ENCODE measurements around the gene ATP8B3. TPM values are rescaled to one million over a fixed set of nuclear protein-coding genes. Genes with fewer than 3 reads are reported as not detected.

ATP8B3 gene
- total and polyA plus RNA-seq, 9 of the 15 experiments (the other 6 are each of a cell fraction or from before 2014, with no cell fraction given) = 1.2 to 12.3 (median 3.8) TPM

DNA sequence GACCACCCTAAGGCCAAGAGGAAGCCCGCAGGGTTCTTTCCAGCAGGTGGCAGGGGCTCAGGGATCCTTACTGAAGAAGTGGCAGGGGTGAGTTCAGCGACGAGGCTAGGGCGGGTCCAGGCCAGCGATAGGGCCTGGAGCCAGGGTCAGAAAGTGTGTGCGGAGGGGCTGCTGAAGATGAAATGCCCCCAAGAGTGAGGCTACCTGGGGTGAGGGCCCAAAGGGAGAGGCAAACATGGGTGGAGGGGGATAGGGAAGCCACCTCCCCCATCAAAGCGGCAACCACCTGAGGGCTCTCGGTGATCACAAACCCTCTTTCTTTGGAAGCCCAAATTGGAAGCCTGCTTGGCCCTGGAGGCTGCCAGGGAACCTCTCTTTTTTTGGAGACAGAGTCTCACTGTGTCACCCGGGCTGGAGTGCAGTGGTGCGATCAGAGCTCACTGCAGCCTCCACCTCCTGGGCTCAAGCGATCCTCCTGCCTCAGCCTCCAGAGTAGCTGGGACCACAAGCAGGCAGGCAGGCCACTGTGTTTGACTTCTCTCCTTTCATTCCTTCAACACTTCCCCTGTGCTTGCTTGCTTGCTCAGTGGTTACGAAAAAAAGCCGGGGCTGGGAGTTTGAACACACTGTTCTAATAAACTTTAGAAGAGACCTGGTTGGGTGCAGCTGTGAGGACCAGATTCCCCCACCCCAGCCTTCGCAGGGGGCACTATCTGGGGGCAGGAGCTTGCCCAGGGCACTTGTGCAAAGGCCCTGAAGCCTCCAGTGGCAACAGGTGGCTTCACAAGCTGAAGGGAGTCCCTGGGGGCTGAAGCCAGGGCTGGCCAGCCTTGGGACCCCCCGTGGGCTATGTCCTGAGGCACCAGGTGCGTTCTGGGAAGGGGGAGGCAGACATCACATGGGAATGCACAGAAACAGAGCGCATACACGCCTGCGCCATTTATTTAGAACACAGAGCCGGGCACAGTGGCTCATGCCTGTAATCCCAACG is 1.4 kb upstream of the ATP8B3 start:
- Histone ChIP-seq H3K4me3 (peak overlapping the region; percentile 75), H2AFZ (ENCODE audit: low read depth, low read length) (peak overlapping the region; percentile 97), H3K9me1 (ENCODE audit: control insufficient read depth, insufficient read depth, low read length) (no peaks in the 10 kb centered on the region), H3K4me1 (replicated peaks in 1 of 2; ENCODE audit: control insufficient read depth in 2 of 2, insufficient read depth in 2 of 2, low read length in 2 of 2) (peaks cover 8 to 66% of the 10 kb centered on the region in 2 experiments; a peak in 3 of 5 replicates), H3K27me3 (ENCODE audit: control insufficient read depth in 2 of 2, insufficient read depth in 2 of 2, low read length in 2 of 2) (no peaks in the 10 kb centered on the region), H3K9ac (ENCODE audit: insufficient read depth in 1 of 2, low read depth in 2 of 2, low read length in 2 of 2) (peak overlapping the region; percentile 69 to 88), H4K20me1 (replicated peaks; ENCODE audit: control insufficient read depth, insufficient read depth, low read length) (no peaks in the 10 kb centered on the region), H3K4me2 (ENCODE audit: insufficient read depth, low read length) (peak overlapping the region; percentile 98), H3K9me3 (replicated peaks; ENCODE audit: control insufficient read depth, insufficient read depth, low read depth, low read length) (no peaks in the 10 kb centered on the region; the same call in 1 of the 2 replicates), H3K79me2 (ENCODE audit: control insufficient read depth, insufficient read depth, low read length) (peaks cover 5% of the 10 kb centered on the region; the same call in 1 of the 3 replicates), H3K27ac (ENCODE audit: extremely low read depth, low read depth, low read length) (peak overlapping the region; percentile 92), H3K36me3 (ENCODE audit: control insufficient read depth, insufficient read depth, low read length) (peaks cover 35% of the 10 kb centered on the region; the same call in 1 of the 3 replicates)
- DNase-seq (ENCODE audit: extremely low read depth in 1 of 4, low spot score in 3 of 4) (no peak), FAIRE-seq (no peak), ATAC-seq (no peak)
- 52% methylated on average over 21 of the region's 21 CpGs for WGBS (ENCODE audit: insufficient coverage, low coverage, missing lambda C conversion rate)
- POLR2A ChIA-PET = interaction anchor here (0.7 kb wide), 1 partner anchor 31 kb away, joined by 4 read pairs; no protein-coding TSS in a partner anchor
- in situ Hi-C loops (cut with MboI) (no loop called here), intact Hi-C loops (cut with micrococcal nuclease) (loop anchor here (2.0 kb wide), 1 partner anchor 13 kb away; no protein-coding TSS in a partner anchor)
- CTCF ChIA-PET (ENCODE audit: low intra/inter-chr PET ratio) = interaction anchor here (0.5 to 1.5 kb wide), 2 partner anchors 142 to 291 kb away, joined by 6 to 8 read pairs; no protein-coding TSS in a partner anchor
- no TSS peak for BruUV-seq (replicated peaks)
- no peak for TF ChIP-seq TCF7 (IDR thresholded peaks at IDR 0.05; ENCODE audit: borderline replicate concordance)
- TF ChIP-seq FOXJ2 (tag; IDR thresholded peaks at IDR 0.05) = no peak
- TF ChIP-seq EZH2 (IDR thresholded peaks at IDR 0.05; ENCODE audit: borderline replicate concordance, low read depth, low read length) = no peak
- TF ChIP-seq, protein P1, sequence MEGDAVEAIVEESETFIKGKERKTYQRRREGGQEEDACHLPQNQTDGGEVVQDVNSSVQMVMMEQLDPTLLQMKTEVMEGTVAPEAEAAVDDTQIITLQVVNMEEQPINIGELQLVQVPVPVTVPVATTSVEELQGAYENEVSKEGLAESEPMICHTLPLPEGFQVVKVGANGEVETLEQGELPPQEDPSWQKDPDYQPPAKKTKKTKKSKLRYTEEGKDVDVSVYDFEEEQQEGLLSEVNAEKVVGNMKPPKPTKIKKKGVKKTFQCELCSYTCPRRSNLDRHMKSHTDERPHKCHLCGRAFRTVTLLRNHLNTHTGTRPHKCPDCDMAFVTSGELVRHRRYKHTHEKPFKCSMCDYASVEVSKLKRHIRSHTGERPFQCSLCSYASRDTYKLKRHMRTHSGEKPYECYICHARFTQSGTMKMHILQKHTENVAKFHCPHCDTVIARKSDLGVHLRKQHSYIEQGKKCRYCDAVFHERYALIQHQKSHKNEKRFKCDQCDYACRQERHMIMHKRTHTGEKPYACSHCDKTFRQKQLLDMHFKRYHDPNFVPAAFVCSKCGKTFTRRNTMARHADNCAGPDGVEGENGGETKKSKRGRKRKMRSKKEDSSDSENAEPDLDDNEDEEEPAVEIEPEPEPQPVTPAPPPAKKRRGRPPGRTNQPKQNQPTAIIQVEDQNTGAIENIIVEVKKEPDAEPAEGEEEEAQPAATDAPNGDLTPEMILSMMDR (IDR thresholded peaks at IDR 0.05 in 2 of 3, conservative IDR thresholded peaks at IDR 0.05 in 1 of 3; ENCODE audit: insufficient read depth in 2 of 3, low read depth in 1 of 3, low read length in 3 of 3) = peak in 1 of 3 experiments; percentile 0; a peak in 1 of 6 replicates
- no peak for TF ChIP-seq EP400 (IDR thresholded peaks at IDR 0.05)
- peak; percentile 18; the same call in 1 of the 2 replicates for TF ChIP-seq POLR2AphosphoS5 (IDR thresholded peaks at IDR 0.05; ENCODE audit: control insufficient read depth, insufficient read depth, low read depth, low read length)
- TF ChIP-seq CEBPG (CRISPR knock-in tag; IDR thresholded peaks at IDR 0.05) = 0 out of 2 replicates have a peak, but pooled peaks have one; percentile 9
- TF ChIP-seq CEBPG (tag; conservative IDR thresholded peaks at IDR 0.05 in 1 of 2, IDR thresholded peaks at IDR 0.05 in 1 of 2) = no peak
- TF ChIP-seq, protein P2, sequence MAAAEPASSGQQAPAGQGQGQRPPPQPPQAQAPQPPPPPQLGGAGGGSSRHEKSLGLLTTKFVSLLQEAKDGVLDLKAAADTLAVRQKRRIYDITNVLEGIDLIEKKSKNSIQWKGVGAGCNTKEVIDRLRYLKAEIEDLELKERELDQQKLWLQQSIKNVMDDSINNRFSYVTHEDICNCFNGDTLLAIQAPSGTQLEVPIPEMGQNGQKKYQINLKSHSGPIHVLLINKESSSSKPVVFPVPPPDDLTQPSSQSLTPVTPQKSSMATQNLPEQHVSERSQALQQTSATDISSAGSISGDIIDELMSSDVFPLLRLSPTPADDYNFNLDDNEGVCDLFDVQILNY (CRISPR knock-in tag; IDR thresholded peaks at IDR 0.05) = peak; percentile 75; the same call in 1 of the 2 replicates
- TF ChIP-seq TOE1 (IDR thresholded peaks at IDR 0.05; ENCODE audit: borderline replicate concordance) = no peak
- 0 out of 2 replicates have a peak, but pooled peaks have one; percentile 60 for TF ChIP-seq TOE1 (CRISPR knock-in tag; IDR thresholded peaks at IDR 0.05; ENCODE audit: borderline replicate concordance, low read depth)
- no peak for TF ChIP-seq ZNF785 (CRISPR knock-in tag; IDR thresholded peaks at IDR 0.05)
- TF ChIP-seq, protein P3, sequence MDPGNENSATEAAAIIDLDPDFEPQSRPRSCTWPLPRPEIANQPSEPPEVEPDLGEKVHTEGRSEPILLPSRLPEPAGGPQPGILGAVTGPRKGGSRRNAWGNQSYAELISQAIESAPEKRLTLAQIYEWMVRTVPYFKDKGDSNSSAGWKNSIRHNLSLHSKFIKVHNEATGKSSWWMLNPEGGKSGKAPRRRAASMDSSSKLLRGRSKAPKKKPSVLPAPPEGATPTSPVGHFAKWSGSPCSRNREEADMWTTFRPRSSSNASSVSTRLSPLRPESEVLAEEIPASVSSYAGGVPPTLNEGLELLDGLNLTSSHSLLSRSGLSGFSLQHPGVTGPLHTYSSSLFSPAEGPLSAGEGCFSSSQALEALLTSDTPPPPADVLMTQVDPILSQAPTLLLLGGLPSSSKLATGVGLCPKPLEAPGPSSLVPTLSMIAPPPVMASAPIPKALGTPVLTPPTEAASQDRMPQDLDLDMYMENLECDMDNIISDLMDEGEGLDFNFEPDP (CRISPR knock-in tag; IDR thresholded peaks at IDR 0.05) = no peak
- 0 out of 2 replicates have a peak, but pooled peaks have one; percentile 8 for TF ChIP-seq POLR2AphosphoS2 (IDR thresholded peaks at IDR 0.05; ENCODE audit: low read length)
- TF ChIP-seq POLR2G (IDR thresholded peaks at IDR 0.05; ENCODE audit: low read depth, low read length) = peak; percentile 50; the same call in 1 of the 2 replicates
- TF ChIP-seq ZNF23 (CRISPR knock-in tag; IDR thresholded peaks at IDR 0.05) = no peak
